SK-N-SH treated with all-trans-retinoic acid at 6 μM for 48 hours (cell line): Measurements from ENCODE around the gene RALGPS1.

ENCODE experiments used
- CSDC2 ChIP-seq: fragments of 250-450 bp; sonication (Bioruptor Pico); IDR thresholded peaks from 2 replicates; pipeline ENCODE4 v1.5.0; 2020; ENCODE audit warnings: mild to moderate bottlenecking, moderate library complexity
- ISL1 ChIP-seq: fragments of 250-450 bp; sonication (Bioruptor Pico); IDR thresholded peaks from 2 replicates; pipeline ENCODE4 v2.1.2; 2022; ENCODE audit warnings: mild to moderate bottlenecking, moderate library complexity
- PPARA ChIP-seq: fragments of 250-450 bp; sonication (Bioruptor Pico); IDR thresholded peaks from 2 replicates; pipeline ENCODE4 v1.5.0; 2020; ENCODE audit warnings: mild to moderate bottlenecking, borderline replicate concordance
- SNAI2 ChIP-seq: fragments of 250-450 bp; sonication (Bioruptor Pico); IDR thresholded peaks from 2 replicates; pipeline ENCODE4 v1.5.0; 2020; ENCODE audit warnings: mild to moderate bottlenecking, moderate library complexity
- TOX ChIP-seq: fragments of 250-450 bp; sonication (Bioruptor Pico); IDR thresholded peaks from 2 replicates; pipeline ENCODE4 v1.8.0; 2021; ENCODE audit warnings: mild to moderate bottlenecking, moderate library complexity, borderline replicate concordance
- ZFP3 ChIP-seq: fragments of 250-450 bp; sonication (Bioruptor Pico); IDR thresholded peaks from 2 replicates; pipeline ENCODE4 v1.5.0; 2020; ENCODE audit warnings: mild to moderate bottlenecking, moderate library complexity
- ZFP30 ChIP-seq: fragments of 450-650 bp; formaldehyde crosslinking; IDR thresholded peaks from 2 replicates; pipeline ENCODE4 v1.5.0; 2022; ENCODE audit warnings: mild to moderate bottlenecking, moderate library complexity
- TF ChIP-seq, protein P1 (sequence below): fragments of 250-450 bp; sonication (Bioruptor Pico); IDR thresholded peaks from 2 replicates; pipeline ENCODE4 v1.5.1; 2021; ENCODE audit warnings: mild to moderate bottlenecking, moderate library complexity
- TF ChIP-seq, protein P2 (sequence below): fragments of 250-450 bp; sonication (Bioruptor Pico); IDR thresholded peaks from 2 replicates; pipeline ENCODE4 v1.8.0; 2020; ENCODE audit warnings: mild to moderate bottlenecking, moderate library complexity, borderline replicate concordance

- no peak for TF ChIP-seq CSDC2 (CRISPR knock-in tag)
- no peak for TF ChIP-seq TOX
- no peak for TF ChIP-seq ISL1 (CRISPR knock-in tag)
- no peak for TF ChIP-seq PPARA (CRISPR knock-in tag)
- no peak for TF ChIP-seq ZFP30 (CRISPR knock-in tag)
- TF ChIP-seq, protein P1, sequence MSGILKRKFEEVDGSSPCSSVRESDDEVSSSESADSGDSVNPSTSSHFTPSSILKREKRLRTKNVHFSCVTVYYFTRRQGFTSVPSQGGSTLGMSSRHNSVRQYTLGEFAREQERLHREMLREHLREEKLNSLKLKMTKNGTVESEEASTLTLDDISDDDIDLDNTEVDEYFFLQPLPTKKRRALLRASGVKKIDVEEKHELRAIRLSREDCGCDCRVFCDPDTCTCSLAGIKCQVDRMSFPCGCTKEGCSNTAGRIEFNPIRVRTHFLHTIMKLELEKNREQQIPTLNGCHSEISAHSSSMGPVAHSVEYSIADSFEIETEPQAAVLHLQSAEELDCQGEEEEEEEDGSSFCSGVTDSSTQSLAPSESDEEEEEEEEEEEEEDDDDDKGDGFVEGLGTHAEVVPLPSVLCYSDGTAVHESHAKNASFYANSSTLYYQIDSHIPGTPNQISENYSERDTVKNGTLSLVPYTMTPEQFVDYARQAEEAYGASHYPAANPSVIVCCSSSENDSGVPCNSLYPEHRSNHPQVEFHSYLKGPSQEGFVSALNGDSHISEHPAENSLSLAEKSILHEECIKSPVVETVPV (CRISPR knock-in tag) = no peak
- TF ChIP-seq SNAI2 (CRISPR knock-in tag) = no peak
- TF ChIP-seq ZFP3 (CRISPR knock-in tag) = no peak
- TF ChIP-seq, protein P2, sequence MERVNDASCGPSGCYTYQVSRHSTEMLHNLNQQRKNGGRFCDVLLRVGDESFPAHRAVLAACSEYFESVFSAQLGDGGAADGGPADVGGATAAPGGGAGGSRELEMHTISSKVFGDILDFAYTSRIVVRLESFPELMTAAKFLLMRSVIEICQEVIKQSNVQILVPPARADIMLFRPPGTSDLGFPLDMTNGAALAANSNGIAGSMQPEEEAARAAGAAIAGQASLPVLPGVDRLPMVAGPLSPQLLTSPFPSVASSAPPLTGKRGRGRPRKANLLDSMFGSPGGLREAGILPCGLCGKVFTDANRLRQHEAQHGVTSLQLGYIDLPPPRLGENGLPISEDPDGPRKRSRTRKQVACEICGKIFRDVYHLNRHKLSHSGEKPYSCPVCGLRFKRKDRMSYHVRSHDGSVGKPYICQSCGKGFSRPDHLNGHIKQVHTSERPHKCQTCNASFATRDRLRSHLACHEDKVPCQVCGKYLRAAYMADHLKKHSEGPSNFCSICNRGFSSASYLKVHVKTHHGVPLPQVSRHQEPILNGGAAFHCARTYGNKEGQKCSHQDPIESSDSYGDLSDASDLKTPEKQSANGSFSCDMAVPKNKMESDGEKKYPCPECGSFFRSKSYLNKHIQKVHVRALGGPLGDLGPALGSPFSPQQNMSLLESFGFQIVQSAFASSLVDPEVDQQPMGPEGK = no peak
These were observed 254.9 kb downstream of the RALGPS1 start for GRCh38 chr9:127169575-127169883.
